ENCODE results near the gene CEP70. TPM values are rescaled to one million over a fixed set of nuclear protein-coding genes. Genes with fewer than 3 reads are reported as not detected.
"Not testable (repeated sequence)": the region's sequence is repeated elsewhere in the genome, so short reads cannot be mapped to it uniquely, and the experiment has no call there.

CEP70 gene
- polyA plus RNA-seq (ENCODE audit: insufficient read length in 12 of 12): 10 to 100 TPM in 11 of 12 donors, not detected in 1; 15.4 to 53.4 (median 22.5) TPM
- long read RNA-seq, donor 1: 0 reads
- long read RNA-seq, donor 2: 0 reads
- long read RNA-seq, donor 3, partial matches to known transcripts: 0 of 2 reads
- long read RNA-seq, donor 3, other reads (novel, unspliced or antisense): 0 of 2 reads
- long read RNA-seq, donor 4: 0 reads
- long read RNA-seq, donor 5, partial matches to known transcripts: 0 of 1 reads
- long read RNA-seq, donor 5, other reads (novel, unspliced or antisense): 0 of 1 reads
- long read RNA-seq, donor 6, partial matches to known transcripts: 0 of 1 reads
- long read RNA-seq, donor 6, other reads (novel, unspliced or antisense): 0 of 1 reads
- long read RNA-seq, donor 7, partial matches to known transcripts: 0 of 2 reads
- long read RNA-seq, donor 7, other reads (novel, unspliced or antisense): 0 of 2 reads
- long read RNA-seq, donor 8, partial matches to known transcripts: 0 of 2 reads
- long read RNA-seq, donor 8, other reads (novel, unspliced or antisense): 0 of 2 reads
- long read RNA-seq, donor 9, partial matches to known transcripts: 0 of 1 reads
- long read RNA-seq, donor 9, other reads (novel, unspliced or antisense): 0 of 1 reads
- long read RNA-seq, donor 10, partial matches to known transcripts: 5 of 5 reads
- long read RNA-seq, donor 10, other reads (novel, unspliced or antisense): 0 of 5 reads
- long read RNA-seq, donor 11: 0 reads

GRCh38 chr3:138594150-138594934 is at the start of gene CEP70:
CEP70 (minus strand) TSS chr3:138594260; CDS start chr3:138572927, 21,333 bp downstream.
- peak; percentile 92 for DNase-seq

GRCh38 chr3:138642927-138643253 is 48.8 kb upstream of the CEP70 start:
- no peak for DNase-seq

- DNase-seq: no peak
Observed at GRCh38 chr3:138642226-138642926, 48.3 kb upstream of the CEP70 start.

GRCh38 chr3:138640537-138640936 is 46.5 kb upstream of the CEP70 start:
- DNase-seq: no peak

- DNase-seq: peak; percentile 52
Observed at GRCh38 chr3:138638641-138639040, 44.6 kb upstream of the CEP70 start.

- no peak for DNase-seq
Observed at GRCh38 chr3:138629526-138629925, 35.5 kb upstream of the CEP70 start.

GRCh38 chr3:138625707-138626365 is 31.8 kb upstream of the CEP70 start:
- no peak for DNase-seq

- no peak for DNase-seq
Observed at GRCh38 chr3:138624518-138624917, 30.5 kb upstream of the CEP70 start.

GRCh38 chr3:138620431-138620830 is 26.4 kb upstream of the CEP70 start:
- no peak for DNase-seq

GRCh38 chr3:138615462-138615861 is 21.4 kb upstream of the CEP70 start:
- no peak for DNase-seq

GRCh38 chr3:138609898-138610266 is 15.8 kb upstream of the CEP70 start:
- DNase-seq: no peak

- peak; percentile 73 for DNase-seq
Observed at GRCh38 chr3:138608322-138609135, 14.5 kb upstream of the CEP70 start, which contains the start of gene FAIM. FAIM (plus strand) TSS chr3:138608771; CDS start chr3:138619727, 10,956 bp downstream.

- DNase-seq: not testable (repeated sequence)
Observed at GRCh38 chr3:138604106-138604595, 10.1 kb upstream of the CEP70 start.

GRCh38 chr3:138601661-138602060 is 7.6 kb upstream of the CEP70 start:
- not testable (repeated sequence) for DNase-seq

GRCh38 chr3:138600100-138600745 is 6.2 kb upstream of the CEP70 start:
- no peak for DNase-seq

GRCh38 chr3:138598534-138598933 is 4.5 kb upstream of the CEP70 start:
- DNase-seq: no peak

GRCh38 chr3:138597186-138597976 is 3.3 kb upstream of the CEP70 start:
- not testable (repeated sequence) for DNase-seq

GRCh38 chr3:138594935-138595610 is 1.0 kb upstream of the CEP70 start:
- no peak for DNase-seq

All from muscle of arm (tissue), 14 donors.